ENCODE measurements around the gene DDX51.
"Not testable (repeated sequence)": the region's sequence is repeated elsewhere in the genome, so short reads cannot be mapped to it uniquely, and the experiment has no call there.

DDX51 gene

DNA sequence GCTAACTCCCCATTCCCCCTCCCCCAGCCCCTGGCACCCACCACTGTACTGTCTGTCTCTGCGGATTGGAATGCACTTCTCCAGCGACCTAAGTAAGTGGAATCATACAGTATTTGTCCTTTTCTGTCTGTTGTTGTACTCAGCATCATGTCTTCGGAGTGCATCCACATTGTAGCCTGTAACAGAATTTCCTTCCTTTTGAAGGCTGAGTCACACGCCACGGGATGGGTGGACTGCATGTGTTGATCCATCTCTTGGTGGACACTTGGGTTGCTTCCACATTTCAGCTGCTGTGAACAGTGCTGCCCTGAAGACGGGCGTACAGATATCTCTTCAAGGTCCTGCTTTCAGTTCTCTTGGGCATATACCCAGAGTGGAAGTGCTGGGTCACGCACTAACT lies 34.4 kb downstream of the DDX51 start:
- DNase-seq, result no peak

- DNase-seq, result no peak
These were observed 35.8 kb downstream of the DDX51 start for GRCh38 chr12:132108211-132108832.

GRCh38 chr12:132106921-132107320 lies 37.2 kb downstream of the DDX51 start:
- DNase-seq, result no peak

DNA sequence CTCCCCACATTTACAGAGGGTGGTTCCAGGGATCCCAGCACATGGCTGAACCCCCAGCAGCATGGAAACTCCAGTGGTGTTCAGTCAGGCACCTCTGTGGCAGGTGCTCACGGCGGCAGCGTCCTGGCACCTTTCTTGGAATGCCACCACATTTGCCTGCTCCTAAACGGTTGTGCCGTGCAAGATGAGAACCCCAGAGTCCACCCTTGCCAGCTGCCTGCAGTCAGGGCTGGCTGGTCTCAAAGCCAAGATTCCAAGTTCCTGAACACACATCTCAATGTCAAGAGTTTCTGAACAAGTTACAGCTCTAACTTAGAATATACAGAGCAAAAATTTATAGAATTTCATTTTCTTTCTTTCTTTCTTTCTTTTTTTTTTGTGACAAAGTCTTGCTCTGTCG lies 38.7 kb downstream of the DDX51 start:
- no peak for DNase-seq

DNA sequence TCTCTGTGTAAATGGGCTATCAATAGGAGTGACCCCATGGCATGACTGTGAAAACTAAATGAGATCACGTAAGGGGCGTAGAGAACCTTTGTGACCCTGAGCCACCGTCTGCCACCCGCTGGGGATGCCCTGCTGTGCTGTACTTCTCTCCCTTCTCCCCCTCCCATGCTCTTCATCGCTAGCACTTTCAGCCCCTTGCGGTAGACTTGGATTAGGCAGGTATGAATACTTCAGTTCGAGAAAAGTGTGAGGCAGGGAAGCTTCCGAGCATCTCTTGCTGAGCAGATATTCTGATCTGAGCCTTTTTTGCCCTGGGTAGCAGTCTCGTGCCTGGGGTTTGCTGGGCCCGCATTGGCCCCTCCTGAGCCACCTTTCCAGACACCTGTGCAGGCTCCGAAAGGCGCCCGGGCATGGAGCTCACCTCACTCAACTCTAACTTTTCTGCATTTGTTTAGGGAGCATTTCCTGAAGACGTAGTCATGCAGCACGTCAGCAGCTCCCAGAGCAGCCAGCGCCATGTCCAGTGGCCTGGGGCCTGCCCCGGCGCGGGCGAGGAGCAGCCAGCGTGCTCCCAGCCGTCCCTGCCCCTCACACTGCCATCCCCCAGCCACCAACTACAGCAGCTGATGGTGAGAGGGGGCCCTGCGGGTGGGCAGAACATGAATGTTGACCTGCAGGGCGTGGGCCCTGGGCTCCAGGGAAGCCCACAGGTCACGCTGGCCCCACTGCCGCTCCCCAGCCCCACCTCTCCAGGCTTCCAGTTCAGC lies 40.4 kb downstream of the DDX51 start:
- DNase-seq, result no peak

- DNase-seq, result not testable (repeated sequence)
These were observed 41.0 kb downstream of the DDX51 start for GRCh38 chr12:132103072-132103471.

DNA sequence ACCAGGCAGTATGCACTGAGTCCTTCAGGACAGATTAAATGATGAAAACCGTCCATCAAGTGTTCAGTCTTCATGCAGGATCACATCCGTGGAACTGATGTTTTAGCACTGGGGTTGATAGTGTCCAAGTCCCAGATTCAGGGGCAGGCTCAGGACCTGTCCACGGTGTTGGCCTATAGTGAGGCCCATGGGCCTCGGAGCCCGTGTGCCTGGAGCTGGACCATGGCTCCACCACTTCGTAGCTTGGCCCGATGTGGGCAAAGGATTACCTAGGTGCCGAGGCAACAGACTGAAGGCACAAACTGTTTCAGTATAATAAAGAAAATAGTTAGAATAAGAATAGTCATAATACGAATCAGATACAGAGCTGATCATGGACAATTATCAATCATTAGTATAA lies 41.8 kb downstream of the DDX51 start:
- no peak for DNase-seq

GRCh38 chr12:132100306-132101065 lies 43.6 kb downstream of the DDX51 start:
- DNase-seq, result no peak

DNA sequence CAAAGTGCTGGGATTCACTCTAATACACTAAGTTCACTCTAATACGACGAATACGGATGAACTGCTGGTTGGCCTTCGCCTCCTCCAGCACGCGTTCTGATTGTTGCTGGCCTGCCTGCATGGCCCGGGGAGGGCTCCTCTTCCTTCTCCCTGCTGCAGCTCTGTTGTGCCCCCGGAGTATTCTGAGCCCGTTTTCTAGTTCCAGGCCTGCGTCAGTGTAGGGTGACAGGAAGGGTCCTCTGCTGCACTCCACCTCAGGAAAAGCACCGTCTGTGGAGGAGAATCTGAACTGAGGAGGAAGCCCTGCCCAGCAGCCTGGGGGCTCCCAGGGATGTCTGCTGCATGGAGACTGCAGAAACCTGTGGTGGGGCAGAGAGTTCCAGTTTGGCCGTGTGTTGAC lies 44.4 kb downstream of the DDX51 start:
- no peak for DNase-seq

- DNase-seq, result peak in 1 of 2 donors; percentile 24
These were observed 48.4 kb downstream of the DDX51 start for GRCh38 chr12:132095520-132096409.

DNA sequence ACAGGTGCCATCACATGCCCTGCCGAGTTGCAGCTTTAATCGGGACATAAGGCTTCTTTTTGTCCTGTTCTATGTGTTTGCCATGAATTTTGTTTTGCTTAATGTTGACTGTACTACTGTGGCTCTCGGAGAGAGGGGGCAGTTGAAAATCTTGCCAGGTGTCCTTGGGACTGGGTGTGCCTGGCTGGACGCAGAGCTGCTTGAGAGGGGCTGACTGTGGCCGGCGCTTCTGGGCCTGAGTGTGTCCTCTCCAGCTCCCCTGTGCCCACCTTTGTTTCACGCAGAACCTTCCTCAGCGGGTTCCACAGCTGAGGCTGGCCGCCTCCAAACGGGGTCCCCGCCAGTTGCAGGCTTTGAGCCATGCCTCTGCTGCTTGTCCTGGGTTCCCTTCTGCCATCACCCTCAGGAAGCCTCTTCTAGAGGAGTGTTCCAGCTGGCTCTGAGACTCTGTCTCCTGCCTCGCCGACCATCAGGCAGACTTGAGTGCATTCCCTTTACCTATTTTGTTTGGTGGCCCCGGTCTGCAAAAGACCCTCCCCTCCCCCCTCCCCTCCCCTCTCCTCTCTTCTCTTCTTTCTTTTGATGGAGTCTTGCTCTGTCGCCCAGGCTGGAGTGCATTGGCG lies 49.7 kb downstream of the DDX51 start:
- DNase-seq, result no peak

DNA sequence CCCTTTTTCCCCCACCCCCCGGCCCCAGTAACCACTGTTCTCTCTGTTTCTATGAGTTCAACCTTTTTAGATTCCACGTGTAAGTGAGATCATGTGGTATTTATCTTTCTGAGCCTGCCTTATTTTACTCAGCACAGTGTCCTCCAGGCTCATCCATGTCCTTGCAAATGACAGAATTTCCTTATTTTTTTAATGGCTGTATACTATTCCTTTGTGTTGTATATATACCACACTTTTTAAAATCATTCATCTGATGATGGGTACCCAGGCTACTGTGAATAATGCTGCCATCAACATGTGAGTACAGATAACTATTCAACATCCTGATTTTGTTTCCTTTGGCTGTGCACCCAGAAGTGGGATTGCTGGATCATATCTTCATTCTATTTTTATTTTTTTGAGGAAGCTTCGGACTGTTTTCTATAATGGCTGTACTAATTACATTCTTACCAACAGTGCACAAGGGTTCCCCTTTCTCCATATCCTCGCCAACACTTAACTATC lies 54.7 kb downstream of the DDX51 start:
- no peak for DNase-seq
